ENCODE measurements around the gene MORN5. TPM values are rescaled to one million over a fixed set of nuclear protein-coding genes. Genes with fewer than 3 reads are reported as not detected.

Gene MORN5
- total RNA-seq, 1 experiment from 2014 or later: not detected

- in situ Hi-C loops (cut with HindIII; ENCODE audit: low pct_unique_long_range_greater_than_20kb, low sequenced_read_pairs) (no loop called here), intact Hi-C loops (cut with micrococcal nuclease; ENCODE audit: unreplicated experiment) (no loop called here)
- ChIA-PET CTCF (no interaction called here), POLR2A (no interaction called here)
- peaks cover 2% of the 10 kb centered on the region; the same call in 1 of the 2 replicates for H3K27me3 ChIP-seq (ENCODE audit: control insufficient read depth, insufficient read depth, low read length)
- BruUV-seq (replicated peaks): no TSS peak
- no peak overlapping the region for H3K4me3 ChIP-seq (ENCODE audit: low read depth in 2 of 2, low read length in 2 of 2)
- H3K36me3 ChIP-seq (ENCODE audit: control insufficient read depth, insufficient read depth, low read length): no peaks in the 10 kb centered on the region
- H3K4me1 ChIP-seq (ENCODE audit: control insufficient read depth, insufficient read depth, low read length): no peaks in the 10 kb centered on the region
- H3K9me3 ChIP-seq (ENCODE audit: control insufficient read depth, insufficient read depth, low read depth, low read length): no peaks in the 10 kb centered on the region
- ATAC-seq: no peak
- no peak overlapping the region for H3K27ac ChIP-seq (ENCODE audit: low read length)
- no peak for TF ChIP-seq SIN3A (IDR thresholded peaks at IDR 0.05; ENCODE audit: borderline replicate concordance, insufficient read depth, low read depth, low read length)
- no peak for TF ChIP-seq CTCF (IDR thresholded peaks at IDR 0.05)
- no peak for TF ChIP-seq TCF7L2 (IDR thresholded peaks at IDR 0.05; ENCODE audit: low read depth, low read length)
- TF ChIP-seq REST (IDR thresholded peaks at IDR 0.05; ENCODE audit: insufficient read depth in 1 of 2, low read depth in 2 of 2, low read length in 1 of 2): no peak
- no peak for TF ChIP-seq POLR2AphosphoS5 (IDR thresholded peaks at IDR 0.05; ENCODE audit: low read depth, low read length)
- DNase-seq (ENCODE audit: low read depth, low spot score): no peak
Measured at GRCh38 chr9:122223435-122223834, 63.7 kb downstream of the MORN5 start.

- no TSS peak for BruUV-seq (replicated peaks)
- H3K36me3 ChIP-seq (ENCODE audit: control insufficient read depth, insufficient read depth, low read length): no peaks in the 10 kb centered on the region
- no peaks in the 10 kb centered on the region for H3K4me1 ChIP-seq (ENCODE audit: control insufficient read depth, insufficient read depth, low read length)
- intact Hi-C loops (cut with micrococcal nuclease; ENCODE audit: unreplicated experiment): no loop called here
- no peaks in the 10 kb centered on the region for H3K9me3 ChIP-seq (ENCODE audit: control insufficient read depth, insufficient read depth, low read depth, low read length)
- peaks cover 7% of the 10 kb centered on the region; the same call in 1 of the 2 replicates for H3K27me3 ChIP-seq (ENCODE audit: control insufficient read depth, insufficient read depth, low read length)
- ChIA-PET CTCF (no interaction called here), POLR2A (no interaction called here)
- no peak overlapping the region for H3K4me3 ChIP-seq (ENCODE audit: low read depth in 2 of 2, low read length in 2 of 2)
- no peak for ATAC-seq
- no peak for TF ChIP-seq CTCF (IDR thresholded peaks at IDR 0.05)
- TF ChIP-seq TCF7L2 (IDR thresholded peaks at IDR 0.05; ENCODE audit: low read depth, low read length): no peak
- TF ChIP-seq REST (IDR thresholded peaks at IDR 0.05; ENCODE audit: insufficient read depth in 1 of 2, low read depth in 2 of 2, low read length in 1 of 2): no peak
- in situ Hi-C loops (cut with HindIII; ENCODE audit: low pct_unique_long_range_greater_than_20kb, low sequenced_read_pairs): no loop called here
- no peak overlapping the region for H3K27ac ChIP-seq (ENCODE audit: low read length)
- DNase-seq (ENCODE audit: low read depth, low spot score): no peak
Measured at GRCh38 chr9:122225312-122226141, 65.8 kb downstream of the MORN5 start.

Data from Panc1 (cell line).